Stimulated activated CD4-positive, alpha-beta T cell treated with anti-CD3 and anti-CD28 coated beads, Interleukin-2, amount 100 ng/mL, for 48 hours (primary cell): ENCODE results near the gene ADGRL3.

Source experiments
- DNase-seq, 2 donors: peaks; one replicate each; pipeline ENCODE4 v3.0.0-alpha.2; 2020

The ADGRL3 gene

GRCh38 chr4:61292322-61292721 is 92.2 kb downstream of the ADGRL3 start:
- DNase-seq, result no peak

GRCh38 chr4:61293707-61294400 is 93.7 kb downstream of the ADGRL3 start:
- no peak for DNase-seq

- no peak for DNase-seq
These were observed 94.8 kb downstream of the ADGRL3 start for GRCh38 chr4:61294936-61295335.

GRCh38 chr4:61296144-61296543 is 96.0 kb downstream of the ADGRL3 start:
- DNase-seq, result no peak

GRCh38 chr4:61298178-61298740 is 98.1 kb downstream of the ADGRL3 start:
- DNase-seq, result no peak

GRCh38 chr4:61299316-61299715 is 99.2 kb downstream of the ADGRL3 start:
- no peak for DNase-seq

- no peak for DNase-seq
These were observed 100.2 kb downstream of the ADGRL3 start for GRCh38 chr4:61300266-61300844.

- DNase-seq, result no peak
These were observed 101.1 kb downstream of the ADGRL3 start for GRCh38 chr4:61301271-61301670.

GRCh38 chr4:61308033-61308432 is 107.9 kb downstream of the ADGRL3 start:
- no peak for DNase-seq

- no peak for DNase-seq
These were observed 109.5 kb downstream of the ADGRL3 start for GRCh38 chr4:61309616-61310015.

- no peak for DNase-seq
These were observed 112.4 kb downstream of the ADGRL3 start for GRCh38 chr4:61312526-61312925.

- DNase-seq, result no peak
These were observed 118.3 kb downstream of the ADGRL3 start for GRCh38 chr4:61318431-61318830.

- DNase-seq, result no peak
These were observed 119.0 kb downstream of the ADGRL3 start for GRCh38 chr4:61319156-61319555.

GRCh38 chr4:61320154-61320553 is 120.0 kb downstream of the ADGRL3 start:
- no peak for DNase-seq

GRCh38 chr4:61320631-61321030 is 120.5 kb downstream of the ADGRL3 start:
- no peak for DNase-seq

GRCh38 chr4:61332693-61333092 is 132.6 kb downstream of the ADGRL3 start:
- no peak for DNase-seq

GRCh38 chr4:61333490-61333889 is 133.4 kb downstream of the ADGRL3 start:
- no peak for DNase-seq

GRCh38 chr4:61335241-61335763 is 135.2 kb downstream of the ADGRL3 start:
- DNase-seq, result no peak

- DNase-seq, result no peak
These were observed 136.4 kb downstream of the ADGRL3 start for GRCh38 chr4:61336488-61336887.

GRCh38 chr4:61336916-61337315 is 136.8 kb downstream of the ADGRL3 start:
- DNase-seq, result no peak

- DNase-seq, result no peak
These were observed 141.9 kb downstream of the ADGRL3 start for GRCh38 chr4:61342061-61342460.

GRCh38 chr4:61350932-61351331 is 150.8 kb downstream of the ADGRL3 start:
- no peak for DNase-seq

- no peak for DNase-seq
These were observed 156.6 kb downstream of the ADGRL3 start for GRCh38 chr4:61356696-61357095.

- no peak for DNase-seq
These were observed 159.2 kb downstream of the ADGRL3 start for GRCh38 chr4:61359301-61359700.
